OCI-LY3 (cell line): ENCODE data around the gene COL20A1.

Source experiments
- CTCF ChIP-seq: fragments of 200-600, 300-600 bp; sonication (generic); IDR thresholded peaks from 2 replicates; pipeline ENCODE4 v1.5.1; 2014; ENCODE audit warnings: antibody characterized with exemption, low read length, low read depth
- EZH2phosphoT487 ChIP-seq: fragments of 200-600 bp; shearing (Covaris generic); IDR thresholded peaks from 2 replicates; pipeline ENCODE4 v1.6.1; 2018; ENCODE audit warnings: antibody characterized with exemption, mixed run types, low read depth

GRCh38 chr20:63363013-63363957 is 70.3 kb downstream of the COL20A1 start:
- TF ChIP-seq CTCF (no peak), EZH2phosphoT487 (no peak)
